ENCODE measurements around the gene STPG4.

The STPG4 gene

DNA sequence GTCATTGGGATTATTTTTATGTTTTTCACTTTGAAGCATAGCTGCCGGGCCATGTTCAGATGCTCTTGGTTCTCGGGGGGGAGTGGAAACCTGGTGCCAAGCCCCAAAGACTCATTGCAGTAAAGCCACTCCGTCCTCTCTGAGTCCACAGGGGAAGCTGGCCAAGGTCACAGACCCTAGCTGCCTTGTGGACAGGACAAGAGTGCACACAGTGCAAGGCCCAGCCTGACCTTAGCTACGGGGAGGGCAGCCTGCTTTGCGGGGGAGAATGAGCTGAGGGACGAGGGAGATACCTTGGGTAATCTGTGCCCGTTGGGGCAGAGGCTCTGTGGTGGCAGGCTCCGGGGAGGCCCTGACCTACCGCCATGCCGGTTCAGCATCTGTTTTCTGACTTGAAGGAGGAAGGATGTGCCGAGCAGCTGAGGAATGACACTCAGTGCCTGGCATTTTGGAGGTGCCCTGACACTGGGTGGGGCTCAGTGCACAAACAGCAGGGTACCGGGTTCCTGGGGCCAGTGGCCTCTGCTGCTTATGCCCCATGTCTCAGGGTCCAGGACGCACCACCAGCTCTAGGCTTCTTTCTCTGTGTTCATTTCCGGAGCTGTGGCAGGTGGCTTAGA, 87.2 kb downstream of the STPG4 start:
- peaks cover 88% of the 10 kb centered on the region for H3K4me1 Mint-ChIP-seq
- H3K27me3 Mint-ChIP-seq (ENCODE audit: low read depth, poor library complexity): peaks cover 3% of the 10 kb centered on the region
- no peak overlapping the region for H3K4me3 Mint-ChIP-seq
- no peak overlapping the region for H3K27ac Mint-ChIP-seq
- DNase-seq: no peak
- peaks cover 6% of the 10 kb centered on the region for H3K36me3 Mint-ChIP-seq (ENCODE audit: low read depth)
- H3K9me3 Mint-ChIP-seq: no peaks in the 10 kb centered on the region
- TF ChIP-seq, protein P1, sequence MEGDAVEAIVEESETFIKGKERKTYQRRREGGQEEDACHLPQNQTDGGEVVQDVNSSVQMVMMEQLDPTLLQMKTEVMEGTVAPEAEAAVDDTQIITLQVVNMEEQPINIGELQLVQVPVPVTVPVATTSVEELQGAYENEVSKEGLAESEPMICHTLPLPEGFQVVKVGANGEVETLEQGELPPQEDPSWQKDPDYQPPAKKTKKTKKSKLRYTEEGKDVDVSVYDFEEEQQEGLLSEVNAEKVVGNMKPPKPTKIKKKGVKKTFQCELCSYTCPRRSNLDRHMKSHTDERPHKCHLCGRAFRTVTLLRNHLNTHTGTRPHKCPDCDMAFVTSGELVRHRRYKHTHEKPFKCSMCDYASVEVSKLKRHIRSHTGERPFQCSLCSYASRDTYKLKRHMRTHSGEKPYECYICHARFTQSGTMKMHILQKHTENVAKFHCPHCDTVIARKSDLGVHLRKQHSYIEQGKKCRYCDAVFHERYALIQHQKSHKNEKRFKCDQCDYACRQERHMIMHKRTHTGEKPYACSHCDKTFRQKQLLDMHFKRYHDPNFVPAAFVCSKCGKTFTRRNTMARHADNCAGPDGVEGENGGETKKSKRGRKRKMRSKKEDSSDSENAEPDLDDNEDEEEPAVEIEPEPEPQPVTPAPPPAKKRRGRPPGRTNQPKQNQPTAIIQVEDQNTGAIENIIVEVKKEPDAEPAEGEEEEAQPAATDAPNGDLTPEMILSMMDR (IDR thresholded peaks at IDR 0.05): no peak

DNA sequence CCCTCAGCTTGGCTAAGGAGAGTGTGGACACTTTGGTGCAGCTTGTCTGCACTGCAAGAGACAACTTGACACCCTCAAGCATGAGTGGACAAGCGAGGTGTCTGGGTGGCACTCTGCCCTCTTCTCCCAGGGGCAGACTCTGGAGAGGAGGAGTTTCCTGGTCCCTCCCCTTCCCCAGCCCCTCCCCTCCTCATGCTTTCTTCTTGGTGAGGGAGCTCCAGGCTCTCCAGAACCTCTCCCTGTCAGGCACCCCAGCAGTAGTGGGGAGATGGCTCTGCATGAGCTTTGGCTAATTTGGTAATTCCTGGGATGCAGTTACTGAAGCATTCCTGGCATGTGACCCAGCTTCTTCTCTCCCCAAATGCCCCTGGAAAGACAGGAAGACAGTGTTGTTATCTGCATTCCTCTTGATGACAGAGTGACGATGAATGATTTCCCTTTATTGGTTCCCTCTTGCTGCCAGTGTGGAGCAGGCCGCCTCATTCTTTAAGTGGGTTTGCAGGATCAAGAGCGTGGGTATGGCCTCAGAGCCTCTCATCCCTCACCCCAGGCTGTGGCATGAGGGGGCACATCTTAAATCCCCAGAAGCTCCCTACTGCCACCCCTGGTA, 89.2 kb downstream of the STPG4 start:
- Mint-ChIP-seq H3K27me3 (ENCODE audit: low read depth, poor library complexity) (peaks cover 3% of the 10 kb centered on the region), H3K36me3 (ENCODE audit: low read depth) (peaks cover 6% of the 10 kb centered on the region), H3K4me3 (no peak overlapping the region), H3K27ac (no peak overlapping the region), H3K4me1 (peaks cover 83% of the 10 kb centered on the region), H3K9me3 (no peaks in the 10 kb centered on the region)
- DNase-seq: no peak
- TF ChIP-seq, protein P1 (IDR thresholded peaks at IDR 0.05): no peak

DNA sequence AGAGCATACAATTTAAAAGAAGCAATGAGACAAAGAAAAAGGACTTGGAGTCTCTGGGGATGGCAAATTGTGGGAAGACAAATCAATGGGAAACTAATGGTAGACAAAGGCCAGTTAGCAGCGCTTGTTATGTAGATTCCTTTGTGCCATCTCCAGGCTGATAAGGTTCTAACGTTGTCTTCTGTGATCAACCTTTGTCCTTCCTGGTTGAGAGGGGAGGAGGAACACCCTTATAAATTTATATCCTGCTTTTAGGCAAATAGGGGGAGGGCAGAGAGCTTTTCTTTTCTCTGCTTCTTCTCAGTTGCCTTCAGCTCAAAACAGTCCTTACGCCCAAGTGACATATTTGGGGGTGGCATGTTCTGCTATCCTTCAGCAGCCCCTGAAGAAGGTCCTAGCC, 89.8 kb downstream of the STPG4 start:
- Mint-ChIP-seq H3K9me3 (no peaks in the 10 kb centered on the region), H3K27me3 (ENCODE audit: low read depth, poor library complexity) (peaks cover 3% of the 10 kb centered on the region), H3K36me3 (ENCODE audit: low read depth) (peaks cover 6% of the 10 kb centered on the region), H3K4me1 (peaks cover 77% of the 10 kb centered on the region), H3K4me3 (no peak overlapping the region), H3K27ac (peak overlapping the region; percentile 74)
- DNase-seq: no peak
- TF ChIP-seq, protein P1 (IDR thresholded peaks at IDR 0.05): no peak

DNA sequence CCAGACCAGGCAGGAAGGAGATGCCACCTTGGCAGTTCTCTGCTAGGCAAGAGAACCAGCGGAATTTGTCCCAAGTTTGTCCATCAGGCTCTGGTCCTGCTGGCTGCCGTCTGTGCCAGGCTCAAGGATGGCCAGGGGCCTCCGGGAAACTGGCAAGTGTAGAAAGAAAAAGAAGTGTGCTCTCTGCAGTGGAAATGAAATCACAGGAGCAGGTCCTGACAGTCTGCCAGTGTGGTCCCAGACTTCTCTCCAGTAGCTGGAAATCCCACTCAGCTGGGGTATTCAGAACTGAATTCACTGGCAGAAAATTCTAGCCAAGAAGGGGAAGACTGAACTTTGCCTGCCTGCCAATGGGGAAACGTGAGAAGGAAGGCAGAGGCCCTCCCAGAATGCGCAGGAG, 91.0 kb downstream of the STPG4 start:
- Mint-ChIP-seq H3K4me1 (peaks cover 72% of the 10 kb centered on the region), H3K27me3 (ENCODE audit: low read depth, poor library complexity) (peaks cover 7% of the 10 kb centered on the region), H3K36me3 (ENCODE audit: low read depth) (peaks cover 6% of the 10 kb centered on the region), H3K27ac (no peak overlapping the region), H3K9me3 (no peaks in the 10 kb centered on the region), H3K4me3 (no peak overlapping the region)
- TF ChIP-seq, protein P1 (IDR thresholded peaks at IDR 0.05): no peak
- DNase-seq: no peak

DNA sequence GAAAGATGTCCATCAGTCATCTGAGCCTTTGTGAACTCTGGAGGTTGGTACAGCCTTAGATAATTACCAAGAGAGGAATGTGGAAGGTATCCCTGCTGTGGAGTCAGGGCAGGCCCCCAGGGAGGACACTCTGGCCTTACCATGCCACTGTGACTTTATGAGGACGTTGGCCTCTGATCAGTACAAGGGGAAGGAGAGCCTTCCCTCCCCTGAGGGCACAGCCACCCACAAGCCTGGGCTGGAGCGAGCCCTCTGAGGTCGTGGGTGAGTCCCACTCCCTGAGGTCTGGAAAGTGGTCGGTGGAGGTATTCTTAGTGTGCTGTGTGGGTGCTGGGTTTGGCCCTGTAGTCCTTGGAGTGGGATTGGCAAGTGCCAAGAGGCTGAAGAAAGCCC, 91.6 kb downstream of the STPG4 start:
- Mint-ChIP-seq H3K4me3 (peak overlapping the region; percentile 16), H3K4me1 (peaks cover 69% of the 10 kb centered on the region), H3K9me3 (no peaks in the 10 kb centered on the region), H3K27me3 (ENCODE audit: low read depth, poor library complexity) (peaks cover 7% of the 10 kb centered on the region), H3K36me3 (ENCODE audit: low read depth) (peaks cover 6% of the 10 kb centered on the region), H3K27ac (peak overlapping the region; percentile 85)
- TF ChIP-seq, protein P1 (IDR thresholded peaks at IDR 0.05): no peak
- DNase-seq: no peak
